ENCODE results near the gene NXPE1.

Gene NXPE1

GRCh38 chr11:114562166-114562916 is 2.7 kb upstream of the NXPE1 start:
- no peak for DNase-seq (ENCODE audit: low spot score)

DNA sequence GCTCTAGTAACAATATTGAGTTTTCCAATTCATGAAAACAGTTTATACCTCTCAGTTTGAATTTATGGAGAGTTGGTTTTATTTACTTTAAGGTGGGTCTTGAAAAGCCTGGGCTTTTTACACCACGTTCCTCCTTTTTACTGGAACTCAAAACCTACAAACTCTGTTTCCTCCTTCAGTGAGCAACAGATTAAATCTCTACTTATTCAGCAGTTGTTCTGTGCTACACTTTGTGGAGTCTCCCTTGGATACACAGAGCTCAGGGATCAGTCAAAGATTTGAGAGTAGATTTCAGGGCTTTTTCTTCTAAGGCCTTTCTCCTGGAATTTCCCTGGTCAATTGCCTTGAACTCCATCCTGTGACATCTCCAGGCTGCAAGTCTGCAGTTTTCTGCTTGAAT is 3.5 kb downstream of the NXPE1 start:
- no peak for DNase-seq (ENCODE audit: low spot score)

- no peak for DNase-seq (ENCODE audit: low spot score)
Measured at GRCh38 chr11:114553642-114554041, 6.0 kb downstream of the NXPE1 start.

GRCh38 chr11:114551060-114551459 is 8.6 kb downstream of the NXPE1 start:
- DNase-seq (ENCODE audit: low spot score): no peak

DNA sequence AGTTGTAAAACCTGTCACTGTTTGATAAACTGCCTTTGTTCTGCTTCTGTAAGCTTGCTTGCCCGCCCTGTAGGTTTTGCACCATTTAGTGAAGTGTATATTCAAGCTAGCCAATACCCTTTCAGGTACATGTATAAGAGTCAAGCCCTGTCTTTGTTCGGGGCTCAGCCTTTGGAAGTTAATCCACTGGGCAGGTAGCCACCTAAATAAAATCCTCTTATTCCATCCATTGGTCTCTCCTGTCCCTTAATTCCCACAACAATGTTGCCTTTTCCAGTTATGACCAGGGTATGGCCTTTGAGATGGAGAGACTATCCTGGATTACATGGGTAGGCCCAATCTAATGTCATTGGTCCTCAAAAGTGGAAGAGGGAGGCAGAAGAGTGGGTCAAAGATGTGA is 34.0 kb downstream of the NXPE1 start:
- no peak for DNase-seq (ENCODE audit: low spot score)

GRCh38 chr11:114524122-114524521 is 35.6 kb downstream of the NXPE1 start:
- DNase-seq (ENCODE audit: low spot score): no peak

- no peak for DNase-seq (ENCODE audit: low spot score)
Measured at GRCh38 chr11:114522818-114523217, 36.9 kb downstream of the NXPE1 start.

DNA sequence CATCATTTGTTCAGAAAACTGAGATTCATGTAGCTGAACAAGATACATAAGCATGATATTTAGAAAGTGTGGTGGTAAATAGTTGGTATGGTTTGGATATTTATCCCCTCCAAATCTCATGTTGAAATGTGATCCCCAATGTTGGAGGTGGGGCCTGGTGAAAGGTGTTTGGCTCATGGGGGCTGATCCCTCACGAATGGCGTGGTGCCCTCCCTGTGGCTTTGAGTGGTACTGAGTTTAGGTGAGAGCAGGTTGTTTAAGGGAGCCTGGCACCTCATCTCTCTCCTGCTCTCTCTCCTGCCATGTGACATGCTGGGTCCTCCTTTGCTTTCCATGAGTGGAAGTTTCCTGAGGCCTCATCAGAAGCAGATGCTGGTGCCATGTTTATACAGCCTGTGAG is 48.1 kb downstream of the NXPE1 start:
- no peak for DNase-seq (ENCODE audit: low spot score)

- no peak for DNase-seq (ENCODE audit: low spot score)
Measured at GRCh38 chr11:114511079-114511478, 48.6 kb downstream of the NXPE1 start.

DNA sequence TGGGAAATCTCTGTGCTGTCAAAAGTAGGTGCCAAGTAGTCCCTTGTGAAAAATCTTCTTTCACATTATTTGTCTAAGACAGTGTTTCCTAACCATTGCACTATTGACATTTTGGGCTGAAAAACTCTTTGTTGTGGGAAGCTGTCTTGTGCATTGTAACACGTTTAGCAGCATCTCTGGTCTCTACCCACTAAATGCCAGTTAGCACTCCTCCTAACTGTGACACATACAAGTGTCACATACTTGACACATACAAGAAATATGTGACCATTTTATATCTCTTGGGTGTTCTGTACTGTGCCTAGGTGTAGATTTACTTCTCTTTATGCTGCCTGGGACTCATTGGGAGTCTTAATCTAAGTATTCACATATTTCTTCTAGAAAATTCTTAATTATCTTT is 57.8 kb downstream of the NXPE1 start:
- DNase-seq (ENCODE audit: low spot score): no peak

DNA sequence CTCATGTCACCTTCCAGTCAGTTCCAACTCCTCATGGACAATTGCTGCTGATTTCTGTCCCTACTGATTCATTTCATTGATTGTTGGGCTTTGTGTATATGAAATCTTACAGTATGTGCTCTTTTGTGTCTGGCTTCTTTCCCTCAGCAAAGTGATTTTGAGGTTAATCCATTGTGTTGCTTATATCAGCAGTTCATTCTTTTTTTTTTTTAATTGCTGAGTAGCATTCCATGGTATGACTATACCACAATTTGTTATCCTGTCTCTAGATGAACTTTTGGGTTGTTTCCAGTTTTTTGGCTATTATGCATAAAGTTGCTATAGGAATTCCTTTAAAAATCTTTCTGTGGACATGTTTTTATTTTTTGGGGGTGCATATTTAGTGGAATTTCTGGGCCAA is 59.9 kb downstream of the NXPE1 start:
- DNase-seq (ENCODE audit: low spot score): no peak

GRCh38 chr11:114496915-114497314 is 62.8 kb downstream of the NXPE1 start:
- no peak for DNase-seq (ENCODE audit: low spot score)

GRCh38 chr11:114483929-114484328 is 75.8 kb downstream of the NXPE1 start:
- DNase-seq (ENCODE audit: low spot score): no peak

DNA sequence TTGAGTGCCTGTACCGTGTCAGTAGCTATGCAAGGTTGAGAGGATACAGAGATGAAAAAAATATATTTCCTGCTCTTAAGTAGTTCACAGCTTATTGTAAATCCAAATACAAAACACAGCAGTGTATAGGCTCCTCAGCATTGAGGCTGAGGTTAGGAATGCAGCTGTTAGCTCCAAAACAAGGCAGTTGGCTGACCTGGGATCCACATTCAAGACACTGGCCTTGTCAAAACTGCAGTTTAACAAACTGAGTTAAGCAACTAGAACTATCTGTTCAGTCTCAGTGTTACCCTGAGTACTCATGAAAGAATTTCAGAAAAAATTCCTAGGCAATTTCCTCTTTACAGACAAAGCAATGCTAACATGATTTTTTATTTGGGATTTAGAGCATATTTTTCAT is 77.6 kb downstream of the NXPE1 start:
- DNase-seq (ENCODE audit: low spot score): no peak

GRCh38 chr11:114479331-114479730 is 80.3 kb downstream of the NXPE1 start:
- DNase-seq (ENCODE audit: low spot score): no peak

DNA sequence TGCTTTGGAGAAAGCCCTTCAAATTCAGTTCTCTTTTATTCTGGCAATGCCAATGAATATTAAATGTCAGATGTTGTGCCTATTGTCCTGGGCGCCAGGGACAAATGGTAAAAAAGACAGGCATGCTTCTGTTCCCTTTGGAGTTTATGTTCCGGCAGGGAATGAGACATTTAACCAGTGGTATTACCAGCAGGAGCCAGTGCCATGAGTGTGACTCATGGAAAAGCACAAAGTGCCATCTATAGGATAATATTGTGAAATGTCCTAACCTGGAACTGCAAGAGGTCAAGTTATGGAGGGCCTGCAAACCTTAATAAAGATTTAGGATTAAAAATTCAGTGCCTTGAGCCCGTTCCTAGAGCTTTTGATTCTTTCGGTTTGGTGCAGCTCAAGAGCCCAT is 80.9 kb downstream of the NXPE1 start:
- no peak for DNase-seq (ENCODE audit: low spot score)

DNA sequence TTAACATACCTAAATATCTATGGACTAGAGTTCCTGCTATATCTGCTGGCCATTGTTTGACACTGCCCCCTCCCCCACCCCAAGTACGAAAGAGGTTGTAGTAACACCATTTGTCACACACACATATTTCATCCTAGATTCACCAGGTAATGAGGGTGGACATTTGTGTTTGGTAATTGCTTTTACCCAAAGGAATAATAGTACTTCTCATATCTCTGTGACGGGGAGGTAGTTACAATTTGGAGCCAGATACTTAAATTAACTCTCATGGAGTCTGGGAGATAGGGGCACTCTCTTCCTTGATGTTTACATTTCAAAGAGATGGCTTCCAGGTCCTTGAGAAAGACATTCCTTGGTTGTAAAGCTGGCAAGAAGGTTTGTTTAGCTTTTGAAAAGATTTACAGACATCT is 81.7 kb downstream of the NXPE1 start:
- no peak for DNase-seq (ENCODE audit: low spot score)

GRCh38 chr11:114472661-114473060 is 87.0 kb downstream of the NXPE1 start:
- DNase-seq (ENCODE audit: low spot score): no peak
